Raji (cell line): ENCODE data around the gene FBXL22.

Experiments used
- POLR2A ChIP-seq: IDR thresholded peaks from 2 replicates; pipeline ENCODE4 v1.6.1; 2011; ENCODE audit warnings: low read depth, low read length, control low read depth; ENCODE audit not compliant: insufficient read depth

FBXL22 gene

GRCh38 chr15:63582179-63582578 lies 15.0 kb upstream of the FBXL22 start:
- TF ChIP-seq POLR2A: no peak

- no peak for TF ChIP-seq POLR2A
These were observed 14.3 kb upstream of the FBXL22 start for GRCh38 chr15:63582718-63583426.

GRCh38 chr15:63586790-63587189 lies 10.4 kb upstream of the FBXL22 start:
- TF ChIP-seq POLR2A: no peak

- no peak for TF ChIP-seq POLR2A
These were observed 9.7 kb upstream of the FBXL22 start for GRCh38 chr15:63587527-63587926.

GRCh38 chr15:63588826-63589225 lies 8.4 kb upstream of the FBXL22 start:
- TF ChIP-seq POLR2A: no peak

GRCh38 chr15:63593705-63594671 lies 3.2 kb upstream of the FBXL22 start:
- no peak for TF ChIP-seq POLR2A

- TF ChIP-seq POLR2A: no peak
These were observed 2.1 kb upstream of the FBXL22 start for GRCh38 chr15:63595065-63595464.

GRCh38 chr15:63595688-63596087 lies 1.5 kb upstream of the FBXL22 start:
- TF ChIP-seq POLR2A: no peak

- no peak for TF ChIP-seq POLR2A
These were observed 530 bp upstream of the FBXL22 start for GRCh38 chr15:63596676-63597037.

GRCh38 chr15:63597821-63598220 lies 634 bp downstream of the FBXL22 start:
- TF ChIP-seq POLR2A: no peak

- TF ChIP-seq POLR2A: no peak
These were observed 1.6 kb downstream of the FBXL22 start for GRCh38 chr15:63598473-63599400.

- TF ChIP-seq POLR2A: no peak
These were observed 2.3 kb downstream of the FBXL22 start for GRCh38 chr15:63599401-63600000.

GRCh38 chr15:63600001-63600615 lies 2.9 kb downstream of the FBXL22 start:
- no peak for TF ChIP-seq POLR2A

- peak; percentile 90 for TF ChIP-seq POLR2A
These were observed 3.4 kb downstream of the FBXL22 start for GRCh38 chr15:63600616-63601025.
